SH-SY5Y (cell line): Measurements from ENCODE around the gene TEX13C.

Source experiments
- GATA2 ChIP-seq: IDR thresholded peaks from 2 replicates; pipeline ENCODE4 v1.6.1; 2011; ENCODE audit warnings: mild to moderate bottlenecking, low read depth, low read length
- GATA3 ChIP-seq: IDR thresholded peaks from 2 replicates; pipeline ENCODE4 v1.6.1; 2011; ENCODE audit warnings: low read depth, mild to moderate bottlenecking, low read length, moderate library complexity

DNA sequence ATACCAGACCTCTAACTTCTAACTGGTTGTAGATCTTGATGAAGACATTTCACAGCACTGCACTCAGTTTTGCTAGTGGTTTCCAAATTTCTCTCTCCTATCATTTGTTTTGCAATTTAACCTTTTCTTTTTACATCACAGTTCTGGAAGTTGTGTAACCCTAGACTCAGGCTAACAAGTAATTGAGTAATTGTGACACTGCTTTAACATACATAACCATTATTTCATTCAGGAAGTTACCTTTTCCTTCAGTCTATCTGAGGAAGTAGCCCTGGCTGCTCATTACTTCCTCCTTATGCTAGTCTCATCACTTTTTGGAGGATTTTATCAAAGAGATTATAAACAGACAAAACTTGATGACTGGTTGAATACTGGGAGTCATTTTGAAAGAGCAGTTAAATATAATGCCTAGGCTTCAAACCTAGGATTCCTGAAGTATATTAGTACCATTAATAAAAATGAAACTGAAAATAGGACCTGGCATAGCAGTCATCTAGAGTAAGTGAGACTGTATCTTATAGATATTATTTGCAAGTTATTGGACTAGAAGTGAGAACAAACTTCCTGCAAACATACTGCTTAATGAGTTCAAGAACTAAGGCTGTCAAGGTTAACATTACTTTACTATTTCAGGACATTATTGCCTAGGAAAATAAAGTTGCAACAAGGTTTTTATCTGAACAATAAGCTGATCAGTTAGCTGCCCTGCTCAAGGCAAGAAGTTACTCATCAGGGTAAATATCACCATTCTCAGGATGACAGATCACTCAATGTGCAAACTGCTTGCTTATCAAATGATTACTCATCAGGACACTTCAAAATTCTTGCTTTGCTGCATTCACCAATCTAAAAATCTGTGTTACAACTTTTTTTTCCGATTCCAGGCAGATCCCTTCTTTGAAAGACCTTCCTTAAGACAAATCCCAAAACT, 25.6 kb upstream of the TEX13C start:
- TF ChIP-seq GATA2: no peak
- TF ChIP-seq GATA3: no peak
